Left lung (tissue), 10 donors: ENCODE data around the gene MN1. TPM values are rescaled to one million over a fixed set of nuclear protein-coding genes. Genes with fewer than 3 reads are reported as not detected.

ENCODE experiments used
- ATAC-seq: fragments of 200-7000 bp; cut with Tn5 transposase; one replicate; pipeline ENCODE4 v1.9.1; 2020; ENCODE audit warnings: moderate library complexity
- DNase-seq, 4 donors: peaks; one replicate each; pipeline ENCODE4 v3.0.0-alpha.2; 2013 to 2020
- H3K27ac ChIP-seq, 2 donors: fragments of 200-600 bp; sonication (generic) in 1 of 2; one replicate each; pipeline versions ENCODE4 v1.5.0 to v1.8.0; 2020 to 2021
- H3K27me3 ChIP-seq, 2 donors: fragments of 200-600 bp; sonication (generic) in 1 of 2; one replicate each; pipeline versions ENCODE4 v1.5.0 to v1.8.0; 2020 to 2021
- H3K36me3 ChIP-seq, 2 donors: fragments of 200-600 bp; sonication (generic) in 1 of 2; one replicate each; pipeline versions ENCODE4 v1.5.0 to v1.8.0; 2020 to 2021
- H3K4me1 ChIP-seq, 2 donors: fragments of 200-600 bp; one replicate each; pipeline ENCODE4 v1.8.0; 2021
- H3K4me3 ChIP-seq, 2 donors: fragments of 200-600 bp; sonication (generic) in 1 of 2; one replicate each; pipeline versions ENCODE4 v1.5.0 to v1.8.0; 2020 to 2021; ENCODE audit warnings: mild to moderate bottlenecking in 1 of 2
- H3K9me3 ChIP-seq, 2 donors: fragments of 200-600 bp; sonication (generic) in 1 of 2; one replicate each; pipeline versions ENCODE4 v1.5.0 to v1.8.0; 2020 to 2021
- intact Hi-C, 2 donors: fragments of 100-400 bp; cut with DNase I; formaldehyde crosslinking; loops; one replicate each; pipeline versions ENCODE4 v1.11.2 to v1.14.2; 2022
- polyA plus RNA-seq, 6 donors: library from polyadenylated mRNA; unstranded; fragments of 120-200 nt; gene quantifications; one replicate each; pipeline ENCODE4 v1.2.1, GENCODE V29; 2013; ENCODE audit not compliant: insufficient read length in 6 of 6
- total RNA-seq, 2 donors: library from RNA; stranded (reverse); fragmentation: NEBNext Ultra II Directional; extraction: Animal tissue kit (Norgen Biotek cat#: 25700); gene quantifications; one replicate each; pipeline ENCODE4 v1.2.1, GENCODE V29; 2021
- TF ChIP-seq, protein P1 (sequence below), 2 donors: fragments of 200-600 bp; sonication (generic) in 1 of 2; IDR thresholded peaks; one replicate each; pipeline versions ENCODE4 v1.5.0 to v1.8.0; 2021; ENCODE audit warnings: antibody characterized with exemption in 2 of 2
- donor health status: DM: no; HTN: yes; CAD: no.
- donor health status: DM: no; HTN: no; CAD: no.

The MN1 gene
- total and polyA plus RNA-seq, 8 donors: 1.9 to 7.4 (median 3.3) TPM

DNA sequence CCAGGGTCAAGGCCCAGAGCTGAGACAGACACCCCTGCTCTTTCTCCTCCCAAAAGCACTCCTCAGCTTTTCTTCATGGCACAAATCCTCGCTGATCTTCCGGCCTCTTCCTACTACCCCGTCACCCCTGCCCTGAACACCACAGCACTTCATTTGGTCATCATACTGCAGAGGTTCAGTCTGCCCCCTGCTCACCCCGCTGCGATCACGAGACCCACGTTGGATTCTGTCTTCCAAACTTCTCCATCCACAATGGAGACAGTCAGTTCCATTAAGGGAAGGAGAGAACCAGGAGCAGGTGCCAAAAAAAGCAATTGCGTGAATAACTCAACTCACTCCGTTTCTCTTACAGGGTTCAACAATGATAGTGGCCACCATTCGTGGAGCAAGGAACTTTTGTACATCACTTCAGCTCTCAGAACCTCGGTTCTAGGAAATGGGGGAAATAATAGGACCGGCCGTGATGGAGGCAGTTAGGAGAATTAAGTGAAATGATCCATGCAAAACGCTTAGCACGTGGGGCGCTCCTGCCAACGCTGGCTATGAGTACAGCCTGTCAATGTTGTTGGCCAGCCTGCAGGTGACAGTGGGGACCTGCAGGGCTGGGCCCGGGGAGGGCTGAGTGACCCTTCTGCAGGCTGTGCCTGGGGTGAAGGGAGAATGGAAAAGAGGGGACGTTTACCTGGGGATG, 45.9 kb downstream of the MN1 start:
- Histone ChIP-seq H3K36me3 (no peaks in the 10 kb centered on the region), H3K27me3 (no peaks in the 10 kb centered on the region), H3K4me1 (peaks cover 0 to 4% of the 10 kb centered on the region in 2 donors), H3K27ac (no peak overlapping the region), H3K9me3 (no peaks in the 10 kb centered on the region), H3K4me3 (no peak overlapping the region)
- no peak for ATAC-seq
- DNase-seq: no peak
- TF ChIP-seq, protein P1, sequence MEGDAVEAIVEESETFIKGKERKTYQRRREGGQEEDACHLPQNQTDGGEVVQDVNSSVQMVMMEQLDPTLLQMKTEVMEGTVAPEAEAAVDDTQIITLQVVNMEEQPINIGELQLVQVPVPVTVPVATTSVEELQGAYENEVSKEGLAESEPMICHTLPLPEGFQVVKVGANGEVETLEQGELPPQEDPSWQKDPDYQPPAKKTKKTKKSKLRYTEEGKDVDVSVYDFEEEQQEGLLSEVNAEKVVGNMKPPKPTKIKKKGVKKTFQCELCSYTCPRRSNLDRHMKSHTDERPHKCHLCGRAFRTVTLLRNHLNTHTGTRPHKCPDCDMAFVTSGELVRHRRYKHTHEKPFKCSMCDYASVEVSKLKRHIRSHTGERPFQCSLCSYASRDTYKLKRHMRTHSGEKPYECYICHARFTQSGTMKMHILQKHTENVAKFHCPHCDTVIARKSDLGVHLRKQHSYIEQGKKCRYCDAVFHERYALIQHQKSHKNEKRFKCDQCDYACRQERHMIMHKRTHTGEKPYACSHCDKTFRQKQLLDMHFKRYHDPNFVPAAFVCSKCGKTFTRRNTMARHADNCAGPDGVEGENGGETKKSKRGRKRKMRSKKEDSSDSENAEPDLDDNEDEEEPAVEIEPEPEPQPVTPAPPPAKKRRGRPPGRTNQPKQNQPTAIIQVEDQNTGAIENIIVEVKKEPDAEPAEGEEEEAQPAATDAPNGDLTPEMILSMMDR (IDR thresholded peaks at IDR 0.05): no peak
- intact Hi-C loops: no loop called here

DNA sequence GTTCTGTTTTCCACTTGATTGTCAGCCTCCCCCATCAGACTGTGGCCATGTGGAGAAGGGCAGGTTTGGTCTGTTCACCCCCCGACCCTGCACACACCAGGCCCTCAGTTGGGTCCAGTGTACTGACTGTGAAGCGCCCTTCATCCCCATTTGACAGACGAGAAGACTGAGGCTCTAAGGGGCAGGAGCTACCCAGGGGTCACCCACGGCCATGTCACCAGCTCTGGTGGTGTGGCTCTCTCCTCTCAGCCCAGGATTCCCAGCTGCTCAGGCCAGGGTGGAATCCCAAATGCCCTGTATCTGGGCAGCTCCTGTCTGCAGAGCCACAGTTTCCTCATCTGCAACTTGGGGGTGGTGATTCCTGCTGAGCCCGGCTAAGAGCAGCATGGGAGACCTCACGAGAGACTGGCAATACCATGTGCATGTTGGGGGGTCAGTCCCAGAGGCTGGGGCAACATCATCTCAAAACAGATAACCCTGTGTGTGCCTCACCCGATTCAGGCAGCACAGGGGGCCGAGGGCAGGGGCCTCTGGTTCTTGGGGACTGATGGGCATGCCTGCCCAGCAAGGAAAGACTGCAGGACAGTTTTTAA, 46.6 kb downstream of the MN1 start:
- no peaks in the 10 kb centered on the region for H3K36me3 ChIP-seq
- intact Hi-C loops: no loop called here
- no peak overlapping the region for H3K4me3 ChIP-seq
- H3K4me1 ChIP-seq: peaks cover 0 to 5% of the 10 kb centered on the region in 2 donors
- no peak for ATAC-seq
- no peak overlapping the region for H3K27ac ChIP-seq
- H3K9me3 ChIP-seq: no peaks in the 10 kb centered on the region
- peak in 1 of 4 donors; percentile 17 for DNase-seq
- H3K27me3 ChIP-seq: no peaks in the 10 kb centered on the region
- TF ChIP-seq, protein P1 (IDR thresholded peaks at IDR 0.05): no peak

DNA sequence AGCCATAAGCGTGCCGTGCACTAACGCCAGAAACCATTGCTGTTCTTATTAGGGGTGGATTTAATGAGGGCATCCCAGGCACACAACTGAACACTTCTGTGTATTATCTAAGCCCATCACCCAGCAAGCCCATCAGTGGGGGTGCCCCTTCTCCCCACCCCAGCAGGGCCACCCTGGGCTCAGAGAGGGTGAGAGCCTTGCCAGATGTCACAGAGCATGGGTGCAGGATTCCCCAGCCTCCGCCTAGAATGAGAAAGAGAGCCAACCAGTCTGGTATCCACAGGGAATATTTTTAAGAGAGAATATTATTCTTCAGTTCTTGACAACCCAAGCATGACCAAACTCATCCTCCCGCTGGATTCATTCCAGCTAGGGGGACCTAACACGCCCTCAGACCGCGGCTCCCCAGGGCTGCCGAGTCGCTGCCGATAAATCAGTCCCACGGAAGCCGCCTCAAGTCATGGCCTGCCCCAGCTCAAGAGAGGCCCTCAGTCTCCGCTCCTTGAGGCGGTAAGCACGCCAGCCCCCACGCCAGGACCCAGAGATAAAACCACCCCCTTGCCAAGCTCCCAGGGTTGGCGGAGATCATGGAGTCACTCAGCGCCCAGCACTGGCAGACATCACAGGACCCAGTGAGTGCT, 47.2 kb downstream of the MN1 start:
- Histone ChIP-seq H3K36me3 (no peaks in the 10 kb centered on the region), H3K9me3 (no peaks in the 10 kb centered on the region), H3K4me1 (peaks cover 0 to 5% of the 10 kb centered on the region in 2 donors), H3K4me3 (no peak overlapping the region), H3K27ac (no peak overlapping the region), H3K27me3 (peaks cover 0 to 5% of the 10 kb centered on the region in 2 donors)
- TF ChIP-seq, protein P1 (IDR thresholded peaks at IDR 0.05): no peak
- ATAC-seq (no peak), DNase-seq (peak in 1 of 4 donors; percentile 32)
- intact Hi-C loops: no loop called here

DNA sequence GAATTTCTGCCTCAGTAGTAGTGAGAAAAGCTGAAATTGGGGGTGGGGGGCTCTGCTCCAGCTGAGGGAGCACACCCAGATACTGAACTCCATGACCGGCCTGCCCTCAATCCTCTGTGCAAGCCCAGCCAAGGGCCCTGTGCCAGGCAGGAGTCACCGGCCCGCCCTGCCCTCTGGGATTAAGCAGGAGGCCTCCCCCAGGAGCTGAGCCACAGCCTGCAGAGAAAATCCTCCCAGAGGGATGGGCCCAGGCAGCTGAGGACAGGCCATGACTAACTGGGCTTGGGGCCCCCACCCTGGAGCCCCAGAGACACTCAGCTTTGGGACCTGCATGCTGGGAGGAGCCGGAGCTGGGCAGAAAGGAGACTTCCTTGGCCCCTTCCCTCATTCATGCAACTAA, 48.8 kb downstream of the MN1 start:
- no peak overlapping the region for H3K4me3 ChIP-seq
- ATAC-seq (no peak), DNase-seq (peak in 1 of 4 donors; percentile 36)
- no peak overlapping the region for H3K27ac ChIP-seq
- peaks cover 0 to 13% of the 10 kb centered on the region in 2 donors for H3K27me3 ChIP-seq
- peaks cover 0 to 13% of the 10 kb centered on the region in 2 donors for H3K4me1 ChIP-seq
- intact Hi-C loops: no loop called here
- TF ChIP-seq, protein P1 (IDR thresholded peaks at IDR 0.05): no peak
- no peaks in the 10 kb centered on the region for H3K36me3 ChIP-seq
- no peaks in the 10 kb centered on the region for H3K9me3 ChIP-seq

DNA sequence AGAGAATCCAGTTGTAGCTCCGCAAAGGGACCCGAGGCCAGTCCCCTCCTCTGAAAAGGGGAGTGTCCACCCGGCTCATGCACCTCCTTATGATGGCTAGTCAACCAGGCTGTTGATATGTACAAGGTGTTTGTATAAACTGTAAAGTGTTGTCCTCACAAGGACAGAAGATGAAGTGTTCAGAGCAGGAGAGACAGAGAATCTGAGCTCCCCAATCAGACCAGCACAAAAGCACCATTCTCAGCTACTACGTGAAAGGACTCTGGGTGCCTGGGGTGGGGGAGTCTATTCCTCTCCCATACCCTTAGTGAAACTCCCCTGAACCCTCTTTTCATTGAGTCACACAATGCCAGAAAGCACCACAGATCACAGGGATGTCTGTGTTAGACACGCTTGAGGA, 49.4 kb downstream of the MN1 start:
- intact Hi-C loops: no loop called here
- Histone ChIP-seq H3K27me3 (peaks cover 0 to 13% of the 10 kb centered on the region in 2 donors), H3K27ac (no peak overlapping the region), H3K9me3 (no peaks in the 10 kb centered on the region), H3K4me1 (peaks cover 0 to 13% of the 10 kb centered on the region in 2 donors), H3K36me3 (no peaks in the 10 kb centered on the region), H3K4me3 (no peak overlapping the region)
- no peak for ATAC-seq
- no peak for DNase-seq
- TF ChIP-seq, protein P1 (IDR thresholded peaks at IDR 0.05): no peak
